GM12878 (cell line): ENCODE data around the gene OLFML2B. TPM values are rescaled to one million over a fixed set of nuclear protein-coding genes. Genes with fewer than 3 reads are reported as not detected.

Experiments
- ATAC-seq: fragments of 200-7000 bp; cut with Tn5 transposase; 3 replicates; pipeline ENCODE4 v1.9.1; 2020; ENCODE audit warnings: mild to moderate bottlenecking, moderate library complexity
- BruUV-seq: library from RNA; stranded (reverse); fragments of 400-500 nt; replicated peaks from 2 replicates; lab custom pipeline; 2021; lab: Mats Ljungman, UMichigan
- CTCF ChIA-PET: fragments of 300-600 bp; sonication (Branson Sonifier 250); formaldehyde crosslinking; extraction: SDS; loops from one replicate; lab custom pipeline; 2021; ENCODE audit warnings: inconsistent platforms; lab: Yijun Ruan, JAX
- POLR2A ChIA-PET: fragments of 350-600 bp; formaldehyde crosslinking; extraction: SDS; loops from one replicate; lab custom pipeline; 2021; ENCODE audit warnings: inconsistent platforms; lab: Charles Lee
- RAD21 ChIA-PET: fragments of 300-600 bp; sonication (Branson Sonifier 250); formaldehyde crosslinking; loops from one replicate; lab custom pipeline; 2023; ENCODE audit warnings: antibody characterized with exemption; ENCODE audit not compliant: unreplicated experiment; lab: Charles Lee
- SMC1A ChIA-PET: fragments of 300-600 bp; sonication (Branson Sonifier 250); formaldehyde crosslinking; loops from one replicate; lab custom pipeline; 2023; ENCODE audit not compliant: unreplicated experiment, uncharacterized antibody; lab: Charles Lee
- DNase-seq: peaks from one replicate; pipeline ENCODE4 v3.0.0-alpha.2; 2011; ENCODE audit warnings: low read depth, low spot score
- FAIRE-seq: peaks from 3 replicates; lab custom pipeline; 2011; peaks lifted over from hg19 to GRCh38; lab: Jason Lieb, UNC
- H2AFZ ChIP-seq: 2 replicates; pipeline ENCODE4 v1.6.0; 2011; ENCODE audit warnings: low read depth, low read length, control low read depth; ENCODE audit not compliant: control insufficient read depth
- H3K27ac ChIP-seq: 2 replicates; pipeline ENCODE4 v1.5.1; 2011; ENCODE audit warnings: control low read depth; ENCODE audit not compliant: control insufficient read depth, insufficient read depth
- H3K27me3 ChIP-seq, 2 experiments: replicated peaks in 1 of 2; 2 replicates each; pipeline versions ENCODE4 v1.6.0 to v1.6.1; 2011; ENCODE audit warnings: low read length in 1 of 2; ENCODE audit not compliant: control insufficient read depth in 2 of 2, insufficient read depth in 2 of 2
- H3K36me3 ChIP-seq, 2 experiments: 2 replicates each; pipeline ENCODE4 v1.5.1; 2011; ENCODE audit warnings: low read length in 1 of 2; ENCODE audit not compliant: control insufficient read depth in 2 of 2, insufficient read depth in 2 of 2
- H3K4me1 ChIP-seq: 2 replicates; pipeline ENCODE4 v1.6.1; 2011; ENCODE audit warnings: mild to moderate bottlenecking, low read length, moderate library complexity, mixed read lengths; ENCODE audit not compliant: control insufficient read depth, insufficient read depth
- H3K4me2 ChIP-seq: 2 replicates; pipeline ENCODE4 v1.6.0; 2011; ENCODE audit warnings: control low read depth; ENCODE audit not compliant: control insufficient read depth, insufficient read depth
- H3K4me3 ChIP-seq: fragments of 200-600 bp; sonication (generic); 2 replicates; pipeline ENCODE4 v1.5.1; 2016
- H3K79me2 ChIP-seq: 2 replicates; pipeline ENCODE4 v1.6.0; 2011; ENCODE audit warnings: low read length; ENCODE audit not compliant: control insufficient read depth, insufficient read depth
- H3K9ac ChIP-seq: 2 replicates; pipeline ENCODE4 v1.8.0; 2011; ENCODE audit warnings: low read length, control low read depth, mixed read lengths; ENCODE audit not compliant: control insufficient read depth, insufficient read depth
- H3K9me3 ChIP-seq: replicated peaks from 3 replicates; pipeline ENCODE4 v1.5.1; 2011; ENCODE audit warnings: mild to moderate bottlenecking, low read length; ENCODE audit not compliant: control insufficient read depth, insufficient read depth
- H4K20me1 ChIP-seq: 2 replicates; pipeline ENCODE4 v1.6.0; 2011; ENCODE audit not compliant: control insufficient read depth, insufficient read depth
- E2F4 ChIP-seq: IDR thresholded peaks from 2 replicates; pipeline ENCODE4 v1.6.1; 2012; ENCODE audit warnings: low read depth, low read length, improper control_type of control experiment
- IRF4 ChIP-seq: IDR thresholded peaks from 2 replicates; pipeline ENCODE4 v1.6.1; 2011; ENCODE audit warnings: low read depth, low read length
- LARP7 ChIP-seq: fragments of 450-650 bp; IDR thresholded peaks from 2 replicates; pipeline ENCODE4 v1.6.1; 2017; ENCODE audit warnings: mild to moderate bottlenecking
- SMAD5 ChIP-seq: IDR thresholded peaks from 2 replicates; pipeline ENCODE4 v1.6.1; 2016; ENCODE audit warnings: antibody characterized with exemption, low read depth
- SPI1 ChIP-seq: IDR thresholded peaks from 2 replicates; pipeline ENCODE4 v1.6.1; 2011; ENCODE audit warnings: low read depth, mild to moderate bottlenecking, low read length, moderate library complexity, borderline replicate concordance; ENCODE audit not compliant: insufficient read depth
- TCF3 ChIP-seq: IDR thresholded peaks from 2 replicates; pipeline ENCODE4 v1.6.1; 2012; ENCODE audit warnings: low read depth, mild to moderate bottlenecking, low read length, borderline replicate concordance; ENCODE audit not compliant: insufficient read depth
- ZBED1 ChIP-seq: IDR thresholded peaks from 2 replicates; pipeline ENCODE4 v1.6.1; 2016; ENCODE audit warnings: borderline replicate concordance
- WGBS: methylation state at CpG from one replicate; pipeline ENCODE4 v1.1.6; 2016; ENCODE audit warnings: low lambda C conversion rate; ENCODE audit not compliant: insufficient replicate concordance, insufficient coverage; ENCODE audit errors: missing lambda C conversion rate; 5-methylcytosine and 5-hydroxymethylcytosine counted together
- in situ Hi-C: fragments of 300-500 bp; cut with MboI; formaldehyde crosslinking; loops from 9 replicates; pipeline ENCODE4 v1.14.3; 2018; ENCODE audit warnings: mixed read lengths
- intact Hi-C: fragments of 100-400 bp; cut with micrococcal nuclease; formaldehyde crosslinking; loops from one replicate; pipeline ENCODE4 v1.14.2; 2022; ENCODE audit not compliant: unreplicated experiment
- polyA plus RNA-seq, 11 experiments: library from polyadenylated mRNA; depleted of rRNA in 4 of 11; unstranded in 6 of 11; stranded (reverse) in 5 of 11; fragments of >200 nt; fragmentation: Nextera tagmentation in 4 of 11; fragmentation: Illumina TruSeq in 1 of 11; extraction: Ambion mirVana in 4 of 11; extraction: Trizol in 1 of 11; gene quantifications; 1 replicate in 1 of 11; 2 replicates in 10 of 11; pipeline versions ENCODE4 v1.2.1 to v1.2.3, GENCODE V29; 2011 to 2016; ENCODE audit warnings: inconsistent platforms in 2 of 11, missing spikeins in 2 of 11, low read depth in 1 of 11
- total RNA-seq, 4 experiments: library from RNA; depleted of rRNA in 3 of 4; stranded (reverse); fragments of >200 nt in 3 of 4; fragmentation: Illumina TruSeq in 1 of 4; extraction: Trizol in 1 of 4; gene quantifications; 2 replicates each; pipeline versions ENCODE4 v1.2.1 to v1.2.3, GENCODE V29; 2013 to 2021
- TF ChIP-seq, protein P1 (sequence below): fragments of 450-650 bp; formaldehyde crosslinking; IDR thresholded peaks from 2 replicates; pipeline ENCODE4 v1.4.0; 2020; ENCODE audit warnings: mild to moderate bottlenecking, moderate library complexity

OLFML2B gene
- total and polyA plus RNA-seq, 10 of the 15 experiments (the other 5 are each of a cell fraction or from before 2014, with no cell fraction given): not detected

DNA sequence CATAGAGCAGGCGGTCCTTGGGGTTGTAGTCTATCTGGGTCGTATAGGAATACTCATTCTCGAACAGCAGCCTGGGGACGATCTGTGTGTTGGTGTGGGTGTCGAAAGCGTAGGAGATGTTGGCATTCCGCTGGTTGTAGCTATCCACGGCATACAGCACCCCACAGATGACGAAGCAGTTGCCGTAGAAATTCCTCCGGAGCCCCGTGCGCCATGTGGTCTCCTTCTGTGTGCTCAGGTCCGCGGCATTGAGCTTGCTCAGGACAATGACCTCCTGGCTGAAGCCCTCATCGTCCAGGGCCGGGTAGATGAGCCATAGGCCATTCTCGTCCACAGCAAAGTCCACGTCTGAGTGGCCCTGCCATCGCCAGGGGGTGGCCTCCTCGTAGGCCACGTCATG is 39.9 kb downstream of the OLFML2B start (continued):
- TF ChIP-seq E2F4 (no peak), SPI1 (no peak), SMAD5 (no peak), LARP7 (no peak), ZBED1 (no peak)
- TF ChIP-seq, protein P1, sequence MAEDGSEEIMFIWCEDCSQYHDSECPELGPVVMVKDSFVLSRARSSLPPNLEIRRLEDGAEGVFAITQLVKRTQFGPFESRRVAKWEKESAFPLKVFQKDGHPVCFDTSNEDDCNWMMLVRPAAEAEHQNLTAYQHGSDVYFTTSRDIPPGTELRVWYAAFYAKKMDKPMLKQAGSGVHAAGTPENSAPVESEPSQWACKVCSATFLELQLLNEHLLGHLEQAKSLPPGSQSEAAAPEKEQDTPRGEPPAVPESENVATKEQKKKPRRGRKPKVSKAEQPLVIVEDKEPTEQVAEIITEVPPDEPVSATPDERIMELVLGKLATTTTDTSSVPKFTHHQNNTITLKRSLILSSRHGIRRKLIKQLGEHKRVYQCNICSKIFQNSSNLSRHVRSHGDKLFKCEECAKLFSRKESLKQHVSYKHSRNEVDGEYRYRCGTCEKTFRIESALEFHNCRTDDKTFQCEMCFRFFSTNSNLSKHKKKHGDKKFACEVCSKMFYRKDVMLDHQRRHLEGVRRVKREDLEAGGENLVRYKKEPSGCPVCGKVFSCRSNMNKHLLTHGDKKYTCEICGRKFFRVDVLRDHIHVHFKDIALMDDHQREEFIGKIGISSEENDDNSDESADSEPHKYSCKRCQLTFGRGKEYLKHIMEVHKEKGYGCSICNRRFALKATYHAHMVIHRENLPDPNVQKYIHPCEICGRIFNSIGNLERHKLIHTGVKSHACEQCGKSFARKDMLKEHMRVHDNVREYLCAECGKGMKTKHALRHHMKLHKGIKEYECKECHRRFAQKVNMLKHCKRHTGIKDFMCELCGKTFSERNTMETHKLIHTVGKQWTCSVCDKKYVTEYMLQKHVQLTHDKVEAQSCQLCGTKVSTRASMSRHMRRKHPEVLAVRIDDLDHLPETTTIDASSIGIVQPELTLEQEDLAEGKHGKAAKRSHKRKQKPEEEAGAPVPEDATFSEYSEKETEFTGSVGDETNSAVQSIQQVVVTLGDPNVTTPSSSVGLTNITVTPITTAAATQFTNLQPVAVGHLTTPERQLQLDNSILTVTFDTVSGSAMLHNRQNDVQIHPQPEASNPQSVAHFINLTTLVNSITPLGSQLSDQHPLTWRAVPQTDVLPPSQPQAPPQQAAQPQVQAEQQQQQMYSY (CRISPR knock-in tag): no peak

GRCh38 chr1:161982917-161983316 is 40.8 kb downstream of the OLFML2B start:
- intact Hi-C loops: no loop called here
- TF ChIP-seq IRF4 (no peak), TCF3 (no peak)
- TF ChIP-seq, all 136 proteins: peak for 0
- no TSS peak for BruUV-seq
- ChIA-PET RAD21 (no interaction called here), POLR2A (no interaction called here), SMC1A (no interaction called here), CTCF (no interaction called here)
- in situ Hi-C loops: no loop called here
- Histone ChIP-seq H3K27me3 (peaks cover 0 to 4% of the 10 kb centered on the region in 2 experiments; a peak in 2 of 4 replicates), H3K36me3 (no peaks in the 10 kb centered on the region), H3K9me3 (no peaks in the 10 kb centered on the region; the same call in 2 of the 3 replicates), H2AFZ (no peak overlapping the region), H3K4me3 (no peak overlapping the region), H3K4me2 (no peak overlapping the region), H4K20me1 (no peaks in the 10 kb centered on the region), H3K9ac (no peak overlapping the region), H3K27ac (no peak overlapping the region), H3K4me1 (no peaks in the 10 kb centered on the region), H3K79me2 (no peaks in the 10 kb centered on the region)
- 41% methylated on average over 9 of the region's 9 CpGs for WGBS
- FAIRE-seq (no peak), DNase-seq (no peak), ATAC-seq (no peak)
